Adrenal gland (tissue), 5 donors: ENCODE data around the gene UBE2R2.

ENCODE experiments used
- POLR2A ChIP-seq, 2 donors: fragments of 450-650 bp; IDR thresholded peaks; one replicate each; pipeline ENCODE4 v1.6.1; 2017; ENCODE audit warnings: antibody characterized with exemption in 2 of 2, mild to moderate bottlenecking in 2 of 2, moderate library complexity in 1 of 2
- TF ChIP-seq, protein P1 (sequence below), 6 experiments: fragments of 450-650 bp in 4 of 6; fragments of 200-600 bp in 2 of 6; sonication (generic) in 1 of 6; IDR thresholded peaks; 1 replicate in 5 of 6; 2 replicates in 1 of 6; pipeline versions ENCODE4 v1.5.1 to v1.8.0; 2016 to 2021; ENCODE audit warnings: antibody characterized with exemption in 6 of 6, mild to moderate bottlenecking in 2 of 6, moderate library complexity in 1 of 6
- donor health status: DM: no; HTN: no; CAD: no.

DNA sequence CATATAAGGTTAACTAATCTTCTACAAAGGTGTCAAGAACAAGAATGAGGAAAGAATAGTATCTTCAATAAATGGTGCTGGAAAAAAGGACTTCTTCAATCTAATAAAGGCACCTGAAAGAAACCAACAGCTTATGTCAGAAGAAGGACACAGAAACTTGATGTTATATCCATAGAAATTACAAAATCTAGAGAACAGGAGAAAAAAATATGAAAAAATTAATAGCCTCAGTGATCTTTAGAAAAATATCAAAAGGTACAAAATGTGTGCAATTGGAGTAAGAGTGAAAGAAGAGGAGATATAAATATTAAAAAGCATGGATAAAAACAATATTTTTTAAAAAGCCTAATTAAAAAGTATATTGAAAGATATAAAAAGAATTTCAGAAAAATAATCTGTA, 40.4 kb upstream of the UBE2R2 start:
- TF ChIP-seq, protein P1, sequence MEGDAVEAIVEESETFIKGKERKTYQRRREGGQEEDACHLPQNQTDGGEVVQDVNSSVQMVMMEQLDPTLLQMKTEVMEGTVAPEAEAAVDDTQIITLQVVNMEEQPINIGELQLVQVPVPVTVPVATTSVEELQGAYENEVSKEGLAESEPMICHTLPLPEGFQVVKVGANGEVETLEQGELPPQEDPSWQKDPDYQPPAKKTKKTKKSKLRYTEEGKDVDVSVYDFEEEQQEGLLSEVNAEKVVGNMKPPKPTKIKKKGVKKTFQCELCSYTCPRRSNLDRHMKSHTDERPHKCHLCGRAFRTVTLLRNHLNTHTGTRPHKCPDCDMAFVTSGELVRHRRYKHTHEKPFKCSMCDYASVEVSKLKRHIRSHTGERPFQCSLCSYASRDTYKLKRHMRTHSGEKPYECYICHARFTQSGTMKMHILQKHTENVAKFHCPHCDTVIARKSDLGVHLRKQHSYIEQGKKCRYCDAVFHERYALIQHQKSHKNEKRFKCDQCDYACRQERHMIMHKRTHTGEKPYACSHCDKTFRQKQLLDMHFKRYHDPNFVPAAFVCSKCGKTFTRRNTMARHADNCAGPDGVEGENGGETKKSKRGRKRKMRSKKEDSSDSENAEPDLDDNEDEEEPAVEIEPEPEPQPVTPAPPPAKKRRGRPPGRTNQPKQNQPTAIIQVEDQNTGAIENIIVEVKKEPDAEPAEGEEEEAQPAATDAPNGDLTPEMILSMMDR (IDR thresholded peaks at IDR 0.05), result no peak
- no peak for TF ChIP-seq POLR2A (IDR thresholded peaks at IDR 0.05)
